Occipital lobe (tissue), 2 donors: ENCODE measurements around the gene LAMTOR1. TPM values are rescaled to one million over a fixed set of nuclear protein-coding genes. Genes with fewer than 3 reads are reported as not detected.
"Not testable (repeated sequence)": the region's sequence is repeated elsewhere in the genome, so short reads cannot be mapped to it uniquely, and the experiment has no call there.

Source experiments
- DNase-seq: peaks from one replicate; lab custom pipeline; 2025; lab: John Stamatoyannopoulos, UW
- total RNA-seq: library from RNA; depleted of rRNA; stranded (reverse); fragments of >200 nt; gene quantifications from one replicate; pipeline ENCODE4 v1.2.3, GENCODE V29; 2014

Gene LAMTOR1
- total RNA-seq = 41.0 TPM

- DNase-seq = peak; percentile 96
These were observed at the start of gene LAMTOR1 for GRCh38 chr11:72102946-72103753. Gene LAMTOR1 (minus strand): TSS chr11:72103297. CDS start chr11:72103224, 73 bp downstream.

GRCh38 chr11:72150882-72151281, 47.8 kb upstream of the LAMTOR1 start:
- DNase-seq = no peak

GRCh38 chr11:72146625-72147024, 43.5 kb upstream of the LAMTOR1 start:
- DNase-seq = no peak

- DNase-seq = no peak
These were observed 41.9 kb upstream of the LAMTOR1 start for GRCh38 chr11:72144807-72145565.

- not testable (repeated sequence) for DNase-seq
These were observed 39.4 kb upstream of the LAMTOR1 start for GRCh38 chr11:72142543-72142942.

GRCh38 chr11:72142086-72142485, 39.0 kb upstream of the LAMTOR1 start:
- DNase-seq = not testable (repeated sequence)

- no peak for DNase-seq
These were observed 38.0 kb upstream of the LAMTOR1 start for GRCh38 chr11:72141066-72141465.

GRCh38 chr11:72140661-72141060, 37.6 kb upstream of the LAMTOR1 start:
- DNase-seq = no peak

- DNase-seq = no peak
These were observed 36.4 kb upstream of the LAMTOR1 start for GRCh38 chr11:72139500-72139899.

- no peak for DNase-seq
These were observed 35.8 kb upstream of the LAMTOR1 start for GRCh38 chr11:72138821-72139390.

- DNase-seq = no peak
These were observed 33.7 kb upstream of the LAMTOR1 start for GRCh38 chr11:72136684-72137262.

GRCh38 chr11:72135891-72136683, 33.0 kb upstream of the LAMTOR1 start:
- no peak for DNase-seq

- not testable (repeated sequence) for DNase-seq
These were observed 32.4 kb upstream of the LAMTOR1 start, which contains the start of gene FOLR3 for GRCh38 chr11:72135473-72135872. Gene FOLR3 (plus strand): TSS chr11:72135725. CDS start chr11:72135953, 228 bp downstream.

- DNase-seq = no peak
These were observed 29.5 kb upstream of the LAMTOR1 start for GRCh38 chr11:72132646-72133045.

GRCh38 chr11:72129381-72129780, 26.3 kb upstream of the LAMTOR1 start:
- DNase-seq = no peak

GRCh38 chr11:72127923-72128322, 24.8 kb upstream of the LAMTOR1 start:
- DNase-seq = no peak

- no peak for DNase-seq
These were observed 22.9 kb upstream of the LAMTOR1 start for GRCh38 chr11:72125956-72126355.

GRCh38 chr11:72124046-72124445, 20.9 kb upstream of the LAMTOR1 start:
- no peak for DNase-seq

GRCh38 chr11:72123117-72123653, 20.1 kb upstream of the LAMTOR1 start:
- no peak for DNase-seq

- DNase-seq = no peak
These were observed 19.5 kb upstream of the LAMTOR1 start for GRCh38 chr11:72122607-72123006.

- no peak for DNase-seq
These were observed 17.8 kb upstream of the LAMTOR1 start for GRCh38 chr11:72120930-72121329.
